K562 (cell line): ENCODE data around the gene SEC22C. TPM values are rescaled to one million over a fixed set of nuclear protein-coding genes. Genes with fewer than 3 reads are reported as not detected.

Experiments used
- CAMTA2 ChIP-seq: fragments of 250-450 bp; sonication (Bioruptor Pico); conservative IDR thresholded peaks from 2 replicates; pipeline ENCODE4 v1.5.1; 2022
- CBFA2T3 ChIP-seq: fragments of 450-650 bp; IDR thresholded peaks from 2 replicates; pipeline ENCODE4 v1.6.1; 2017
- DNMT1 ChIP-seq: fragments of 450-650 bp; IDR thresholded peaks from 2 replicates; pipeline ENCODE4 v1.6.1; 2016; ENCODE audit warnings: antibody characterized with exemption, mild to moderate bottlenecking
- IFI16 ChIP-seq: fragments of 250-450 bp; sonication (Bioruptor Pico); IDR thresholded peaks from 2 replicates; pipeline ENCODE4 v2.1.2; 2022; ENCODE audit warnings: mild to moderate bottlenecking, inconsistent platforms
- ILF3 ChIP-seq: fragments of 450-650 bp; IDR thresholded peaks from 2 replicates; pipeline ENCODE4 v1.6.1; 2018; ENCODE audit warnings: antibody characterized with exemption, mild to moderate bottlenecking, moderate library complexity, borderline replicate concordance
- IRF2 ChIP-seq: sonication (generic); formaldehyde crosslinking; IDR thresholded peaks from 2 replicates; pipeline ENCODE4 v1.8.1; 2022; ENCODE audit warnings: mild to moderate bottlenecking, missing genetic modification reagents
- MAFF ChIP-seq: IDR thresholded peaks from 2 replicates; pipeline ENCODE4 v1.6.1; 2012; ENCODE audit warnings: low read length, improper control_type of control experiment
- MCM3 ChIP-seq: fragments of 450-650 bp; IDR thresholded peaks from 2 replicates; pipeline ENCODE4 v1.6.1; 2016
- NFIC ChIP-seq: fragments of 450-650 bp; IDR thresholded peaks from 2 replicates; pipeline ENCODE4 v1.6.1; 2017; ENCODE audit warnings: mild to moderate bottlenecking, inconsistent platforms
- RBM25 ChIP-seq: fragments of 200-400 bp; formaldehyde crosslinking; IDR thresholded peaks from 2 replicates; pipeline ENCODE4 v1.6.1; 2018; ENCODE audit warnings: low read length, low read depth, moderate library complexity; ENCODE audit not compliant: severe bottlenecking
- REST ChIP-seq, 2 experiments: fragments of 450-650 bp; formaldehyde crosslinking in 1 of 2; IDR thresholded peaks; 2 replicates each; pipeline versions ENCODE4 v1.4.0 to v1.6.1; 2014 to 2020; ENCODE audit warnings: mild to moderate bottlenecking in 2 of 2, borderline replicate concordance in 1 of 2, low read depth in 1 of 2
- RHOXF2B ChIP-seq: fragments of 250-450 bp; sonication (Bioruptor Pico); conservative IDR thresholded peaks from 2 replicates; pipeline ENCODE4 v1.5.1; 2021
- TSC22D4 ChIP-seq: fragments of 450-650 bp; IDR thresholded peaks from 2 replicates; pipeline ENCODE4 v1.6.1; 2016; ENCODE audit warnings: missing genetic modification characterization, missing biosample characterization, control low read depth
- ZNF232 ChIP-seq: sonication (generic); formaldehyde crosslinking; IDR thresholded peaks from 2 replicates; pipeline ENCODE4 v1.8.0; 2022; ENCODE audit warnings: mild to moderate bottlenecking, missing genetic modification reagents
- ZNF24 ChIP-seq: fragments of 450-650 bp; IDR thresholded peaks from 2 replicates; pipeline ENCODE4 v1.6.1; 2016
- ZNF263 ChIP-seq: sonication (generic); formaldehyde crosslinking; IDR thresholded peaks from 2 replicates; pipeline ENCODE4 v1.8.0; 2022; ENCODE audit warnings: mild to moderate bottlenecking, missing genetic modification reagents, borderline replicate concordance
- ZNF282 ChIP-seq: sonication (generic); formaldehyde crosslinking; IDR thresholded peaks from 2 replicates; pipeline ENCODE4 v1.8.1; 2023; ENCODE audit warnings: missing genetic modification reagents
- ZNF707 ChIP-seq: fragments of 250-450 bp; sonication (Bioruptor Pico); conservative IDR thresholded peaks from 2 replicates; pipeline ENCODE4 v1.8.0; 2022; ENCODE audit warnings: inconsistent platforms, mild to moderate bottlenecking, moderate library complexity
- polyA plus RNA-seq, 8 experiments: library from polyadenylated mRNA; depleted of rRNA in 4 of 8; stranded (reverse) in 5 of 8; unstranded in 3 of 8; fragments of >200 nt; fragmentation: Nextera tagmentation in 2 of 8; fragmentation: Illumina TruSeq in 1 of 8; extraction: Ambion mirVana in 2 of 8; extraction: Trizol in 1 of 8; gene quantifications; 2 replicates each; pipeline versions ENCODE4 v1.2.1 to v1.2.3, GENCODE V29; 2011 to 2014; ENCODE audit warnings: inconsistent platforms in 1 of 8, missing spikeins in 1 of 8
- total RNA-seq, 7 experiments: library from RNA; depleted of rRNA in 6 of 7; stranded (reverse); fragments of >200 nt in 6 of 7; fragmentation: Illumina TruSeq in 2 of 7; extraction: Trizol in 2 of 7; gene quantifications; 2 replicates each; pipeline versions ENCODE4 v1.2.1 to v1.2.3, GENCODE V29; 2011 to 2021; ENCODE audit warnings: low replicate concordance in 1 of 7
- TF ChIP-seq, protein P1 (sequence below): fragments of 450-650 bp; IDR thresholded peaks from 2 replicates; pipeline ENCODE4 v1.6.1; 2018; ENCODE audit not compliant: partially characterized antibody

The SEC22C gene
- total and polyA plus RNA-seq, 9 of the 15 experiments (the other 6 are each of a cell fraction or from before 2014, with no cell fraction given): 35.6 to 68.4 (median 50.7) TPM

GRCh38 chr3:42581709-42582473, at the start of gene SEC22C (continued):
- TF ChIP-seq REST (IDR thresholded peaks at IDR 0.05; ENCODE audit: borderline replicate concordance) (peak; percentile 86), REST (CRISPR knock-in tag; IDR thresholded peaks at IDR 0.05; ENCODE audit: low read depth) (peak; percentile 57), ZNF263 (CRISPR knock-in tag) (peak; percentile 65; the same call in 1 of the 2 replicates), CAMTA2 (CRISPR knock-in tag) (no peak), ILF3 (no peak), ZNF282 (no peak), TSC22D4 (tag) (no peak), DNMT1 (no peak), ZNF232 (CRISPR knock-in tag) (peak; percentile 54), RHOXF2B (no peak), MAFF (no peak), IRF2 (no peak), RBM25 (peak; percentile 94), CBFA2T3 (peak; percentile 84), NFIC (peak; percentile 58), ZNF24 (peak; percentile 53; the same call in 1 of the 2 replicates), ZNF707 (CRISPR knock-in tag) (no peak), MCM3 (no peak), IFI16 (CRISPR knock-in tag) (no peak)
- TF ChIP-seq, protein P1, sequence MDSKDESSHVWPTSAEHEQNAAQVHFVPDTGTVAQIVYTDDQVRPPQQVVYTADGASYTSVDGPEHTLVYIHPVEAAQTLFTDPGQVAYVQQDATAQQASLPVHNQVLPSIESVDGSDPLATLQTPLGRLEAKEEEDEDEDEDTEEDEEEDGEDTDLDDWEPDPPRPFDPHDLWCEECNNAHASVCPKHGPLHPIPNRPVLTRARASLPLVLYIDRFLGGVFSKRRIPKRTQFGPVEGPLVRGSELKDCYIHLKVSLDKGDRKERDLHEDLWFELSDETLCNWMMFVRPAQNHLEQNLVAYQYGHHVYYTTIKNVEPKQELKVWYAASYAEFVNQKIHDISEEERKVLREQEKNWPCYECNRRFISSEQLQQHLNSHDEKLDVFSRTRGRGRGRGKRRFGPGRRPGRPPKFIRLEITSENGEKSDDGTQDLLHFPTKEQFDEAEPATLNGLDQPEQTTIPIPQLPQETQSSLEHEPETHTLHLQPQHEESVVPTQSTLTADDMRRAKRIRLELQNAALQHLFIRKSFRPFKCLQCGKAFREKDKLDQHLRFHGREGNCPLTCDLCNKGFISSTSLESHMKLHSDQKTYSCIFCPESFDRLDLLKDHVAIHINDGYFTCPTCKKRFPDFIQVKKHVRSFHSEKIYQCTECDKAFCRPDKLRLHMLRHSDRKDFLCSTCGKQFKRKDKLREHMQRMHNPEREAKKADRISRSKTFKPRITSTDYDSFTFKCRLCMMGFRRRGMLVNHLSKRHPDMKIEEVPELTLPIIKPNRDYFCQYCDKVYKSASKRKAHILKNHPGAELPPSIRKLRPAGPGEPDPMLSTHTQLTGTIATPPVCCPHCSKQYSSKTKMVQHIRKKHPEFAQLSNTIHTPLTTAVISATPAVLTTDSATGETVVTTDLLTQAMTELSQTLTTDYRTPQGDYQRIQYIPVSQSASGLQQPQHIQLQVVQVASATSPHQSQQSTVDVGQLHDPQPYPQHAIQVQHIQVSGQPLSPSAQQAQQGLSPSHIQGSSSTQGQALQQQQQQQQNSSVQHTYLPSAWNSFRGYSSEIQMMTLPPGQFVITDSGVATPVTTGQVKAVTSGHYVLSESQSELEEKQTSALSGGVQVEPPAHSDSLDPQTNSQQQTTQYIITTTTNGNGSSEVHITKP: peak; percentile 59
